GM23338 (cell line): Measurements from ENCODE around the gene DCAKD. TPM values are rescaled to one million over a fixed set of nuclear protein-coding genes. Genes with fewer than 3 reads are reported as not detected.

Source experiments
- ATAC-seq: fragments of 200-7000 bp; cut with Tn5 transposase; 3 replicates; pipeline ENCODE4 v1.9.1; 2020
- DNase-seq: peaks from one replicate; pipeline ENCODE4 v3.0.0-alpha.2; 2015; ENCODE audit warnings: low spot score
- H2AFZ ChIP-seq: fragments of 200-600 bp; sonication (generic); 2 replicates; pipeline ENCODE4 v1.8.0; 2016; ENCODE audit warnings: antibody characterized with exemption, mild to moderate bottlenecking, moderate library complexity
- H3F3A ChIP-seq: fragments of 200-600 bp; sonication (generic); replicated peaks from 2 replicates; pipeline ENCODE4 v1.8.0; 2017; ENCODE audit warnings: antibody characterized with exemption, mixed run types, low read depth
- H3K27ac ChIP-seq: fragments of 200-600 bp; sonication (generic); 2 replicates; pipeline ENCODE4 v1.6.1; 2016; ENCODE audit warnings: low read depth
- H3K27me3 ChIP-seq: fragments of 200-600 bp; sonication (generic); 2 replicates; pipeline ENCODE4 v1.8.0; 2016; ENCODE audit warnings: mild to moderate bottlenecking, mixed run types, moderate library complexity; ENCODE audit not compliant: insufficient read depth
- H3K36me3 ChIP-seq: fragments of 200-600 bp; sonication (generic); 2 replicates; pipeline ENCODE4 v1.8.0; 2016; ENCODE audit warnings: mild to moderate bottlenecking; ENCODE audit not compliant: insufficient read depth
- H3K4me1 ChIP-seq: fragments of 200-600 bp; sonication (generic); 2 replicates; pipeline ENCODE4 v1.8.0; 2016; ENCODE audit warnings: mild to moderate bottlenecking, moderate library complexity; ENCODE audit not compliant: insufficient read depth
- H3K4me2 ChIP-seq: fragments of 200-600 bp; sonication (generic); 2 replicates; pipeline ENCODE4 v1.7.1; 2017; ENCODE audit warnings: mixed run types
- H3K4me3 ChIP-seq: fragments of 200-600 bp; sonication (generic); 2 replicates; pipeline ENCODE4 v1.6.1; 2016; ENCODE audit warnings: mixed run types
- H3K79me2 ChIP-seq: fragments of 200-600 bp; sonication (generic); replicated peaks from 2 replicates; pipeline ENCODE4 v1.8.0; 2017; ENCODE audit warnings: mild to moderate bottlenecking; ENCODE audit not compliant: insufficient read depth
- H3K9me2 ChIP-seq: fragments of 200-600 bp; sonication (generic); 2 replicates; pipeline ENCODE4 v1.8.0; 2017; ENCODE audit not compliant: insufficient read depth
- H4K20me1 ChIP-seq: fragments of 200-600 bp; sonication (generic); replicated peaks from 2 replicates; pipeline ENCODE4 v1.8.0; 2017; ENCODE audit warnings: mild to moderate bottlenecking; ENCODE audit not compliant: insufficient read depth
- H3K27ac Mint-ChIP-seq: 2 replicates; pipeline ENCODE4 v1.8.0; 2020; ENCODE audit warnings: inconsistent platforms, mild to moderate bottlenecking, moderate library complexity, mixed read lengths
- H3K27me3 Mint-ChIP-seq: 3 replicates; pipeline ENCODE4 v1.8.0; 2022; ENCODE audit warnings: low read depth, mild to moderate bottlenecking, moderate library complexity, mixed read lengths, inconsistent platforms; ENCODE audit not compliant: insufficient read depth, poor library complexity
- H3K36me3 Mint-ChIP-seq: 3 replicates; pipeline ENCODE4 v1.8.0; 2021; ENCODE audit warnings: low read depth, mild to moderate bottlenecking, inconsistent platforms, moderate library complexity, mixed read lengths
- H3K4me1 Mint-ChIP-seq: 3 replicates; pipeline ENCODE4 v1.8.0; 2020; ENCODE audit warnings: mild to moderate bottlenecking, inconsistent platforms, mixed read lengths
- H3K4me3 Mint-ChIP-seq: 3 replicates; pipeline ENCODE4 v1.8.0; 2021; ENCODE audit warnings: moderate library complexity, mild to moderate bottlenecking, inconsistent platforms, mixed read lengths
- H3K9me3 Mint-ChIP-seq: 3 replicates; pipeline ENCODE4 v1.8.0; 2020; ENCODE audit warnings: moderate library complexity, mild to moderate bottlenecking, inconsistent platforms, mixed read lengths
- CTCF ChIP-seq, 2 experiments: fragments of 200-600 bp in 1 of 2; sonication (generic) in 1 of 2; conservative IDR thresholded peaks; 2 replicates each; pipeline versions ENCODE4 v1.5.1 to v1.6.1; 2016 to 2017; ENCODE audit warnings: antibody characterized with exemption in 2 of 2, low read depth in 2 of 2, mild to moderate bottlenecking in 2 of 2, moderate library complexity in 1 of 2
- EZH2 ChIP-seq: fragments of 200-600 bp; sonication (generic); IDR thresholded peaks from one replicate; pipeline ENCODE4 v1.8.0; 2017; ENCODE audit warnings: antibody characterized with exemption, mild to moderate bottlenecking, low read depth; ENCODE audit not compliant: unreplicated experiment
- NANOG ChIP-seq: IDR thresholded peaks from 2 replicates; pipeline ENCODE4 v1.6.1; 2016; ENCODE audit warnings: antibody characterized with exemption, borderline replicate concordance
- REST ChIP-seq: IDR thresholded peaks from one replicate; pipeline ENCODE4 v1.6.1; 2018; ENCODE audit warnings: antibody characterized with exemption; ENCODE audit not compliant: unreplicated experiment
- STAT1 ChIP-seq: IDR thresholded peaks from one replicate; pipeline ENCODE4 v1.6.1; 2016; ENCODE audit warnings: antibody characterized with exemption; ENCODE audit not compliant: unreplicated experiment
- ZNF462 ChIP-seq: fragments of 250-450 bp; sonication (Bioruptor Pico); IDR thresholded peaks from 2 replicates; pipeline ENCODE4 v1.5.0; 2020; ENCODE audit warnings: mild to moderate bottlenecking, moderate library complexity
- polyA plus RNA-seq: library from polyadenylated mRNA; unstranded; fragments of >200 nt; fragmentation: Nextera tagmentation; extraction: Ambion mirVana; gene quantifications from 2 replicates; pipeline ENCODE4 v1.2.1, GENCODE V29; 2016
- total RNA-seq: library from RNA; depleted of rRNA; stranded (reverse); fragments of >200 nt; shearing (Covaris generic); gene quantifications from 2 replicates; pipeline ENCODE4 v1.2.3, GENCODE V29; 2014

The DCAKD gene
- total and polyA plus RNA-seq, 2 experiments from 2014 or later = 23.7 to 57.2 TPM

GRCh38 chr17:45086865-45087503 lies 35.6 kb upstream of the DCAKD start (continued):
- TF ChIP-seq STAT1 = no peak
- TF ChIP-seq CTCF (conservative IDR thresholded peaks at IDR 0.05; ENCODE audit: low read depth in 2 of 2) = no peak
- no peak for TF ChIP-seq REST
- TF ChIP-seq EZH2 = no peak

- Mint-ChIP-seq H3K4me3 (no peak overlapping the region), H3K36me3 (peaks cover 75% of the 10 kb centered on the region), H3K4me1 (peaks cover 8% of the 10 kb centered on the region), H3K27me3 (no peaks in the 10 kb centered on the region), H3K9me3 (no peaks in the 10 kb centered on the region), H3K27ac (no peak overlapping the region)
- no peaks in the 10 kb centered on the region for H3K79me2 ChIP-seq
- H3K4me1 ChIP-seq = no peaks in the 10 kb centered on the region
- peaks cover 2% of the 10 kb centered on the region; the same call in 1 of the 2 replicates for H3F3A ChIP-seq
- no peak for DNase-seq
- H3K36me3 ChIP-seq = peaks cover 56% of the 10 kb centered on the region
- H3K4me2 ChIP-seq = no peak overlapping the region
- H2AFZ ChIP-seq = no peak overlapping the region
- H4K20me1 ChIP-seq = peaks cover 19% of the 10 kb centered on the region
- no peaks in the 10 kb centered on the region for H3K9me2 ChIP-seq
- ATAC-seq = no peak
- no peaks in the 10 kb centered on the region for H3K27me3 ChIP-seq
- no peak overlapping the region for H3K27ac ChIP-seq
- no peak overlapping the region for H3K4me3 ChIP-seq
- TF ChIP-seq REST = no peak
- TF ChIP-seq ZNF462 = no peak
- TF ChIP-seq CTCF (conservative IDR thresholded peaks at IDR 0.05; ENCODE audit: low read depth in 2 of 2) = no peak
- no peak for TF ChIP-seq NANOG
These were observed 35.0 kb upstream of the DCAKD start for GRCh38 chr17:45086391-45086790.
